ENCODE measurements around the gene TRIM8. TPM values are rescaled to one million over a fixed set of nuclear protein-coding genes. Genes with fewer than 3 reads are reported as not detected.
A peak's percentile ranks its signal among the peaks of the same experiment; 100 is the strongest.

Gene TRIM8
- total and polyA plus RNA-seq, 2 donors (not counting 1 experiment from before 2014, with no cell fraction given) = 44.9 to 74.4 TPM

GRCh38 chr10:102646610-102647442 lies 2.5 kb downstream of the TRIM8 start:
- ATAC-seq (ENCODE audit: low read depth) (no peak), DNase-seq (peak; percentile 68)
- H3K9me3 Mint-ChIP-seq (ENCODE audit: insufficient read depth) = no peaks in the 10 kb centered on the region
- Histone ChIP-seq H3K4me3 (ENCODE audit: control extremely low read depth in 1 of 5, extremely low read depth in 1 of 5, insufficient read depth in 1 of 5, low read depth in 2 of 5, low read length in 4 of 5) (peak overlapping the region; percentile 55 to 89 (median 82)), H3K79me2 (ENCODE audit: control insufficient read depth, insufficient read depth, low read length) (peaks cover 74% of the 10 kb centered on the region), H3K9me3 (ENCODE audit: control extremely low read depth in 1 of 3, control insufficient read depth in 2 of 3, insufficient read depth in 1 of 3, low read length in 2 of 3) (no peaks in the 10 kb centered on the region), H3K4me2 (replicated peaks; ENCODE audit: low read depth, low read length, poor library complexity, severe bottlenecking) (peak overlapping the region; percentile 94), H4K20me1 (ENCODE audit: control insufficient read depth, insufficient read depth, low read length, poor library complexity, severe bottlenecking) (peaks cover 55% of the 10 kb centered on the region), H3K4me1 (ENCODE audit: control insufficient read depth in 2 of 2, insufficient read depth in 2 of 2, low read length in 2 of 2) (peaks cover 58 to 63% of the 10 kb centered on the region in 2 donors), H2AFZ (ENCODE audit: insufficient read depth, low read depth, low read length, poor library complexity, severe bottlenecking) (peak overlapping the region; percentile 78), H3K9ac (ENCODE audit: low read length) (peak overlapping the region; percentile 83), H3K27me3 (replicated peaks in 1 of 4; ENCODE audit: control extremely low read depth in 1 of 4, control insufficient read depth in 3 of 4, insufficient read depth in 4 of 4, low read length in 3 of 4) (no peaks in the 10 kb centered on the region), H3K27ac (ENCODE audit: low read length in 2 of 2) (peak overlapping the region; percentile 90), H3K36me3 (replicated peaks in 1 of 2; ENCODE audit: control extremely low read depth in 1 of 2, control insufficient read depth in 1 of 2, extremely low read depth in 1 of 2, insufficient read depth in 2 of 2, low read length in 1 of 2) (no peaks in the 10 kb centered on the region)
- H3K27me3 Mint-ChIP-seq = no peaks in the 10 kb centered on the region
- no peak for TF ChIP-seq CTCF (IDR thresholded peaks at IDR 0.05)
- no peak for TF ChIP-seq EZH2 (IDR thresholded peaks at IDR 0.05; ENCODE audit: borderline replicate concordance, insufficient read depth, low read depth, low read length, poor library complexity, severe bottlenecking)
- peak overlapping the region; percentile 99 for H3K27ac Mint-ChIP-seq
- ChIA-PET CTCF (interaction anchor here (0.6 to 3.8 kb wide), 6 partner anchors 20 to 253 kb away, joined by 3 to 50 read pairs (median 3); partner anchors contain the start of genes ACTR1A, ARL3 and SFXN2), POLR2A (interaction anchor here (0.5 to 4.0 kb wide), 11 partner anchors 8 to 528 kb away, joined by 4 to 49 read pairs (median 15); partner anchors contain the start of genes ARL3, NFKB2, SFXN2 and SUFU)
- H3K4me3 Mint-ChIP-seq = peak overlapping the region; percentile 97
- intact Hi-C loops (cut with micrococcal nuclease) = loop anchor here (1.0 to 5.0 kb wide), 7 partner anchors 14 to 830 kb away; partner anchors contain the start of genes ARL3, CNNM2, GBF1 and NFKB2
- 14% methylated on average over 12 of the region's 18 CpGs for WGBS (ENCODE audit: insufficient coverage)
- H3K4me1 Mint-ChIP-seq = peaks cover 63% of the 10 kb centered on the region
